ENCODE measurements around the gene LYPD5. TPM values are rescaled to one million over a fixed set of nuclear protein-coding genes. Genes with fewer than 3 reads are reported as not detected.

Gene LYPD5
- total RNA-seq, 4 donors from 2014 or later, result 2.1 to 5.2 (median 2.6) TPM; not detected in 1

- intact Hi-C loops (cut with DNase I; ENCODE audit: low total_unique reads) (no loop called here), in situ Hi-C loops (cut with MboI; ENCODE audit: low pct_ligation_motif_present in 1 of 4, low pct_unique_long_range_greater_than_20kb in 1 of 4, low sequenced_read_pairs in 3 of 4) (no loop called here)
- no peaks in the 10 kb centered on the region for H3K36me3 ChIP-seq
- peak overlapping the region in 3 of 4 donors; percentile 19 to 52 (median 43) for H3K4me3 ChIP-seq
- H3K9me3 ChIP-seq, result no peaks in the 10 kb centered on the region
- H3K27ac ChIP-seq, result peak overlapping the region; percentile 82 to 86 (median 84)
- H3K27me3 ChIP-seq, result no peaks in the 10 kb centered on the region
- TF ChIP-seq POLR2A (IDR thresholded peaks at IDR 0.05) (peak; percentile 9), EP300 (IDR thresholded peaks at IDR 0.05; ENCODE audit: low read depth) (no peak), CTCF (IDR thresholded peaks at IDR 0.05) (no peak), POLR2AphosphoS5 (IDR thresholded peaks at IDR 0.05) (peak in 1 of 3 donors; percentile 59)
- WGBS, 2 donors (ENCODE audit: low coverage in 1 of 2), result 11 to 38% methylated on average over 3 to 16 of the region's 16 CpGs
- DNase-seq, result peak; percentile 82
- peaks cover 34 to 81% (median 52%) of the 10 kb centered on the region in 4 donors for H3K4me1 ChIP-seq
These were observed 23.0 kb downstream of the LYPD5 start for GRCh38 chr19:43779147-43779819.

GRCh38 chr19:43778651-43779050 lies 23.6 kb downstream of the LYPD5 start:
- Histone ChIP-seq H3K36me3 (no peaks in the 10 kb centered on the region), H3K4me3 (no peak overlapping the region), H3K27ac (peak overlapping the region; percentile 82 to 86 (median 84)), H3K9me3 (no peaks in the 10 kb centered on the region), H3K4me1 (peaks cover 35 to 79% (median 54%) of the 10 kb centered on the region in 4 donors), H3K27me3 (no peaks in the 10 kb centered on the region)
- DNase-seq, result no peak
- intact Hi-C loops (cut with DNase I; ENCODE audit: low total_unique reads), result no loop called here
- 24% methylated on average over 1 of the region's 1 CpG; no CpG with 5 or more reads in 1 of the 2 donors for WGBS, 2 donors (ENCODE audit: low coverage in 1 of 2)
- in situ Hi-C loops (cut with MboI; ENCODE audit: low pct_ligation_motif_present in 1 of 4, low pct_unique_long_range_greater_than_20kb in 1 of 4, low sequenced_read_pairs in 3 of 4), result no loop called here
- TF ChIP-seq POLR2AphosphoS5 (IDR thresholded peaks at IDR 0.05) (no peak), POLR2A (IDR thresholded peaks at IDR 0.05) (no peak), CTCF (IDR thresholded peaks at IDR 0.05) (no peak), EP300 (IDR thresholded peaks at IDR 0.05; ENCODE audit: low read depth) (no peak)

- H3K4me1 ChIP-seq, result peaks cover 35 to 70% (median 50%) of the 10 kb centered on the region in 4 donors
- H3K4me3 ChIP-seq, result no peak overlapping the region
- H3K27me3 ChIP-seq, result no peaks in the 10 kb centered on the region
- 0 to 2% methylated on average over 2 to 4 of the region's 4 CpGs for WGBS, 2 donors (ENCODE audit: low coverage in 1 of 2)
- no peak for DNase-seq
- no peaks in the 10 kb centered on the region for H3K9me3 ChIP-seq
- in situ Hi-C loops (cut with MboI; ENCODE audit: low pct_ligation_motif_present in 1 of 4, low pct_unique_long_range_greater_than_20kb in 1 of 4, low sequenced_read_pairs in 3 of 4), result no loop called here
- no peak for TF ChIP-seq CTCF (IDR thresholded peaks at IDR 0.05)
- intact Hi-C loops (cut with DNase I; ENCODE audit: low total_unique reads), result no loop called here
- H3K27ac ChIP-seq, result peak overlapping the region; percentile 55 to 84 (median 82)
- H3K36me3 ChIP-seq, result no peaks in the 10 kb centered on the region
These were observed 25.0 kb downstream of the LYPD5 start for GRCh38 chr19:43777163-43777695.

- intact Hi-C loops (cut with DNase I; ENCODE audit: low total_unique reads), result no loop called here
- H3K27me3 ChIP-seq, result no peaks in the 10 kb centered on the region
- DNase-seq, result no peak
- in situ Hi-C loops (cut with MboI; ENCODE audit: low pct_ligation_motif_present in 1 of 4, low pct_unique_long_range_greater_than_20kb in 1 of 4, low sequenced_read_pairs in 3 of 4), result no loop called here
- H3K4me1 ChIP-seq, result peaks cover 35 to 67% (median 48%) of the 10 kb centered on the region in 4 donors
- H3K4me3 ChIP-seq, result no peak overlapping the region
- WGBS, 2 donors (ENCODE audit: low coverage in 1 of 2), result 0 to 53% methylated on average over 1 to 11 of the region's 11 CpGs
- peak overlapping the region in 1 of 4 donors; percentile 84 for H3K27ac ChIP-seq
- TF ChIP-seq POLR2AphosphoS5 (IDR thresholded peaks at IDR 0.05) (no peak), POLR2A (IDR thresholded peaks at IDR 0.05) (no peak), EP300 (IDR thresholded peaks at IDR 0.05; ENCODE audit: low read depth) (no peak), CTCF (IDR thresholded peaks at IDR 0.05) (no peak)
- no peaks in the 10 kb centered on the region for H3K36me3 ChIP-seq
- no peaks in the 10 kb centered on the region for H3K9me3 ChIP-seq
These were observed 26.0 kb downstream of the LYPD5 start for GRCh38 chr19:43776286-43776685.

Measured in transverse colon (tissue), 4 donors.